ENCODE data around the gene LRP5. TPM values are rescaled to one million over a fixed set of nuclear protein-coding genes. Genes with fewer than 3 reads are reported as not detected.

Gene LRP5
- total and polyA plus RNA-seq, 2 experiments from 2014 or later: 26.9 to 51.1 TPM

GRCh38 chr11:68342459-68343158 is 30.2 kb downstream of the LRP5 start:
- Histone ChIP-seq H3K4me2 (peak overlapping the region; percentile 71; the same call in 1 of the 2 replicates), H2AFZ (no peak overlapping the region), H3K36me3 (ENCODE audit: insufficient read depth) (no peaks in the 10 kb centered on the region), H3K79me2 (replicated peaks; ENCODE audit: insufficient read depth) (peaks cover 89% of the 10 kb centered on the region), H3K27me3 (ENCODE audit: insufficient read depth) (no peaks in the 10 kb centered on the region), H3K4me3 (peak overlapping the region; percentile 20; the same call in 1 of the 2 replicates), H3K27ac (ENCODE audit: low read depth) (peak overlapping the region; percentile 88), H4K20me1 (replicated peaks; ENCODE audit: insufficient read depth) (no peaks in the 10 kb centered on the region; the same call in none of the 2 replicates), H3K4me1 (ENCODE audit: insufficient read depth) (peaks cover 23% of the 10 kb centered on the region; the same call in 1 of the 2 replicates), H3F3A (replicated peaks; ENCODE audit: low read depth) (peaks cover 8% of the 10 kb centered on the region), H3K9me2 (ENCODE audit: insufficient read depth) (no peaks in the 10 kb centered on the region)
- peak; percentile 74 for ATAC-seq
- Mint-ChIP-seq H3K36me3 (ENCODE audit: low read depth) (peaks cover 10% of the 10 kb centered on the region; the same call in 1 of the 3 replicates), H3K27me3 (ENCODE audit: insufficient read depth, low read depth, poor library complexity) (peaks cover 3% of the 10 kb centered on the region), H3K4me1 (peaks cover 54% of the 10 kb centered on the region), H3K9me3 (peaks cover 6% of the 10 kb centered on the region; the same call in 1 of the 3 replicates), H3K4me3 (no peak overlapping the region), H3K27ac (peak overlapping the region; percentile 95)
- TF ChIP-seq CREB1 (CRISPR knock-in tag; IDR thresholded peaks at IDR 0.05; ENCODE audit: low read depth): no peak
- TF ChIP-seq CTCF (conservative IDR thresholded peaks at IDR 0.05; ENCODE audit: low read depth in 2 of 2): no peak
- TF ChIP-seq EZH2phosphoT487 (IDR thresholded peaks at IDR 0.05; ENCODE audit: unreplicated experiment): no peak
- no peak for TF ChIP-seq ETS1 (IDR thresholded peaks at IDR 0.05)
- TF ChIP-seq ZNF114 (CRISPR knock-in tag; IDR thresholded peaks at IDR 0.05): no peak
- TF ChIP-seq NANOG (IDR thresholded peaks at IDR 0.05; ENCODE audit: borderline replicate concordance): no peak
- TF ChIP-seq JUNB (IDR thresholded peaks at IDR 0.05; ENCODE audit: unreplicated experiment): no peak
- TF ChIP-seq STAT1 (IDR thresholded peaks at IDR 0.05; ENCODE audit: unreplicated experiment): no peak
- no peak for TF ChIP-seq EZH2 (IDR thresholded peaks at IDR 0.05; ENCODE audit: low read depth, unreplicated experiment)
- TF ChIP-seq POLR2AphosphoS5 (IDR thresholded peaks at IDR 0.05; ENCODE audit: low read depth): no peak
- TF ChIP-seq ZNF462 (CRISPR knock-in tag; IDR thresholded peaks at IDR 0.05): no peak
- no peak for TF ChIP-seq REST (IDR thresholded peaks at IDR 0.05; ENCODE audit: unreplicated experiment)
- TF ChIP-seq ZNF331 (CRISPR knock-in tag; IDR thresholded peaks at IDR 0.05; ENCODE audit: low read depth): no peak
- peak; percentile 83 for DNase-seq (ENCODE audit: low spot score)
